A549 (cell line): ENCODE measurements around the gene DCTN3. TPM values are rescaled to one million over a fixed set of nuclear protein-coding genes. Genes with fewer than 3 reads are reported as not detected.

Source experiments
- ATAC-seq, 2 experiments: fragments of 200-7000 bp in 1 of 2; fragments of >200 bp in 1 of 2; cut with Nextera tagmentation in 1 of 2; cut with Tn5 transposase in 1 of 2; 3 replicates each; pipeline versions ENCODE4 v1.8.0 to v1.9.1; 2018 to 2020; ENCODE audit warnings: mild to moderate bottlenecking in 1 of 2, moderate library complexity in 1 of 2
- CTCF ChIA-PET: fragments of 300-600 bp; sonication (Branson Sonifier 250); formaldehyde crosslinking; extraction: SDS; loops from one replicate; lab custom pipeline; 2021; ENCODE audit warnings: antibody characterized with exemption, inconsistent platforms; lab: Yijun Ruan, JAX
- POLR2A ChIA-PET: fragments of 350-600 bp; formaldehyde crosslinking; extraction: SDS; loops from one replicate; lab custom pipeline; 2021; ENCODE audit warnings: antibody characterized with exemption, inconsistent platforms; lab: Yijun Ruan, JAX
- DNase-seq, 2 experiments: peaks; one replicate each; pipeline versions ENCODE4 v3.0.0 to v3.0.0-alpha.2; 2011 to 2016; ENCODE audit warnings: low read depth in 1 of 2, low spot score in 1 of 2
- FAIRE-seq: peaks from 2 replicates; lab custom pipeline; 2011; peaks lifted over from hg19 to GRCh38; lab: Jason Lieb, UNC
- H3K27ac ChIP-seq, 2 experiments: fragments of >200 bp; sonication (Bioruptor Twin); formaldehyde crosslinking; 3 replicates each; pipeline ENCODE4 v1.5.1; 2016 to 2017
- H3K4me1 ChIP-seq: fragments of >200 bp; sonication (Bioruptor Twin); formaldehyde crosslinking; 3 replicates; pipeline ENCODE4 v1.6.1; 2016
- H3K4me2 ChIP-seq: fragments of >200 bp; sonication (Bioruptor Twin); formaldehyde crosslinking; 3 replicates; pipeline ENCODE4 v1.6.1; 2016
- H3K4me3 ChIP-seq: fragments of >200 bp; sonication (Bioruptor Twin); formaldehyde crosslinking; 3 replicates; pipeline ENCODE4 v1.5.1; 2016
- H3K9me3 ChIP-seq: fragments of >200 bp; sonication (Bioruptor Twin); formaldehyde crosslinking; 3 replicates; pipeline ENCODE4 v1.6.1; 2016
- BCL3 ChIP-seq: fragments of >200 bp; sonication (Bioruptor Twin); formaldehyde crosslinking; IDR thresholded peaks from 3 replicates; pipeline ENCODE4 v1.6.1; 2016
- CBX2 ChIP-seq: fragments of 200-600 bp; sonication (generic); IDR thresholded peaks from 2 replicates; pipeline ENCODE4 v1.6.1; 2016; ENCODE audit warnings: low read depth, mild to moderate bottlenecking, borderline replicate concordance
- CEBPB ChIP-seq, 2 experiments: fragments of >200 bp in 1 of 2; sonication (Bioruptor Twin) in 1 of 2; formaldehyde crosslinking in 1 of 2; IDR thresholded peaks; 2 replicates each; pipeline ENCODE4 v1.6.1; 2012 to 2016
- FOXS1 ChIP-seq: fragments of 250-450 bp; sonication (Bioruptor Pico); IDR thresholded peaks from 2 replicates; pipeline ENCODE4 v1.5.0; 2020; ENCODE audit warnings: mild to moderate bottlenecking, moderate library complexity
- GATA3 ChIP-seq: IDR thresholded peaks from 2 replicates; pipeline ENCODE4 v1.6.1; 2012; ENCODE audit warnings: borderline replicate concordance
- HMGXB4 ChIP-seq: fragments of 250-450 bp; sonication (Bioruptor Pico); IDR thresholded peaks from 2 replicates; pipeline ENCODE4 v1.5.0; 2021; ENCODE audit warnings: mild to moderate bottlenecking, moderate library complexity, borderline replicate concordance
- HOXB13 ChIP-seq: fragments of 250-450 bp; sonication (Bioruptor Pico); IDR thresholded peaks from 2 replicates; pipeline ENCODE4 v1.5.0; 2020; ENCODE audit warnings: low read depth, mild to moderate bottlenecking, moderate library complexity
- HOXB5 ChIP-seq: fragments of 250-450 bp; sonication (Bioruptor Pico); IDR thresholded peaks from 2 replicates; pipeline ENCODE4 v1.5.0; 2020; ENCODE audit warnings: mild to moderate bottlenecking, moderate library complexity
- JUN ChIP-seq, 2 experiments: fragments of >200 bp; sonication (Bioruptor Twin); formaldehyde crosslinking; IDR thresholded peaks; 2 replicates in 1 of 2; 3 replicates in 1 of 2; pipeline ENCODE4 v1.6.1; 2016 to 2017
- MAFK ChIP-seq: fragments of 450-650 bp; IDR thresholded peaks from 2 replicates; pipeline ENCODE4 v1.6.1; 2014; ENCODE audit not compliant: partially characterized antibody
- MYC ChIP-seq: IDR thresholded peaks from 2 replicates; pipeline ENCODE4 v1.6.1; 2012; ENCODE audit warnings: mild to moderate bottlenecking, inconsistent platforms, low read length, improper control_type of control experiment, borderline replicate concordance
- POLR2A ChIP-seq: IDR thresholded peaks from 2 replicates; pipeline ENCODE4 v1.6.1; 2012; ENCODE audit warnings: mild to moderate bottlenecking, low read length
- RAD21 ChIP-seq, 2 experiments: fragments of >200 bp in 1 of 2; sonication (Bioruptor Twin) in 1 of 2; formaldehyde crosslinking in 1 of 2; IDR thresholded peaks in 1 of 2; conservative IDR thresholded peaks in 1 of 2; 2 replicates in 1 of 2; 3 replicates in 1 of 2; pipeline ENCODE4 v1.6.1; 2012 to 2018; ENCODE audit warnings: inconsistent platforms in 1 of 2
- REST ChIP-seq: fragments of 200-600 bp; sonication (generic); IDR thresholded peaks from 2 replicates; pipeline ENCODE4 v1.6.1; 2016; ENCODE audit warnings: antibody characterized with exemption, mild to moderate bottlenecking, moderate library complexity
- RFX5 ChIP-seq: fragments of 450-650 bp; IDR thresholded peaks from 2 replicates; pipeline ENCODE4 v1.7.1; 2014; ENCODE audit warnings: antibody characterized with exemption, mild to moderate bottlenecking, moderate library complexity
- SMC3 ChIP-seq: fragments of >200 bp; sonication (Bioruptor Twin); formaldehyde crosslinking; IDR thresholded peaks from 3 replicates; pipeline ENCODE4 v1.6.1; 2018; ENCODE audit warnings: inconsistent platforms
- TP53 ChIP-seq: fragments of 250-450 bp; sonication (Bioruptor Pico); IDR thresholded peaks from 2 replicates; pipeline ENCODE4 v1.5.0; 2021; ENCODE audit warnings: mild to moderate bottlenecking, moderate library complexity
- USF2 ChIP-seq: fragments of 450-650 bp; IDR thresholded peaks from 2 replicates; pipeline ENCODE4 v1.6.1; 2014; ENCODE audit warnings: antibody characterized with exemption
- ZC3H11A ChIP-seq: fragments of 450-650 bp; IDR thresholded peaks from 2 replicates; pipeline ENCODE4 v1.6.1; 2014; ENCODE audit warnings: antibody characterized with exemption, mild to moderate bottlenecking
- ZSCAN20 ChIP-seq: fragments of 250-450 bp; sonication (Bioruptor Pico); IDR thresholded peaks from 2 replicates; pipeline ENCODE4 v1.8.0; 2022; ENCODE audit warnings: mild to moderate bottlenecking, moderate library complexity
- WGBS: methylation state at CpG from one replicate; pipeline ENCODE4 v1.1.6; 2017; ENCODE audit errors: missing lambda C conversion rate; 5-methylcytosine and 5-hydroxymethylcytosine counted together
- polyA plus RNA-seq, 4 experiments: library from polyadenylated mRNA; depleted of rRNA in 3 of 4; stranded (reverse); fragments of >200 nt; fragmentation: RNase III in 1 of 4; extraction: RNeasy Plus Mini Kit Qiagen cat#74134 plus additional on column Dnase treatment in 1 of 4; gene quantifications; 2 replicates in 3 of 4; 3 replicates in 1 of 4; pipeline ENCODE4 v1.2.3, GENCODE V29; 2011 to 2017
- TF ChIP-seq, protein P1 (sequence below): fragments of 150-350 bp; IDR thresholded peaks from 2 replicates; pipeline ENCODE4 v1.6.1; 2014; ENCODE audit warnings: low read depth, mild to moderate bottlenecking, low read length
- TF ChIP-seq, protein P2 (sequence below): fragments of 250-450 bp; sonication (Bioruptor Pico); IDR thresholded peaks from 2 replicates; pipeline ENCODE4 v1.5.0; 2020; ENCODE audit warnings: low read depth, mild to moderate bottlenecking, moderate library complexity

DCTN3 gene
- polyA plus RNA-seq, 2 of the 4 experiments (the other 2 are of a cell fraction), result 74.3 to 92.9 TPM

DNA sequence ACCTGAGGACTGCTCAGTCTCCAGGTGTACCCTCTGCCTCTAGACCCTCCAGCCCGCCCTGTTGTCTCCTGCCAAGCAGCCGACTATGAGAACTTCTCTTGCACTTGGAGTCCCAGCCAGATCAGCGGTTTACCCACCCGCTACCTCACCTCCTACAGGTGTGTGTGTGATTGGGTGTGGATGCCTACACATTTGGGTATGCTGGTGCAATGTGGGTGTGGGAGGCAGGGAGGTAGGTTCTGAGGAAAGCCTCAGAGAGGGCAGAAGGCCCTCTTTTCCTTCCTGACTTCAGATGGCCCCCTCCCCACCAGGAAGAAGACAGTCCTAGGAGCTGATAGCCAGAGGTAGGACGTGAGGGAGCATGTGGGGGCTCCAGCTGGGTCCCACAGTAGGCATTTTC is 36.7 kb upstream of the DCTN3 start:
- no peak for ATAC-seq
- Histone ChIP-seq H3K9me3 (no peaks in the 10 kb centered on the region), H3K4me3 (no peak overlapping the region), H3K27ac (no peak overlapping the region), H3K4me2 (no peak overlapping the region), H3K4me1 (peaks cover 9% of the 10 kb centered on the region)
- TF ChIP-seq SMC3 (no peak), MAFK (no peak), RFX5 (no peak)
- ChIA-PET POLR2A (no interaction called here), CTCF (interaction anchor here (1.0 to 12.1 kb wide), 3 partner anchors 8 to 45 kb away, joined by 5 to 288 read pairs (median 21); partner anchors contain the start of genes GALT, IL11RA and SIGMAR1)
- WGBS, result 70% methylated on average over 5 of the region's 5 CpGs
- no peak for DNase-seq
- FAIRE-seq, result no peak

DNA sequence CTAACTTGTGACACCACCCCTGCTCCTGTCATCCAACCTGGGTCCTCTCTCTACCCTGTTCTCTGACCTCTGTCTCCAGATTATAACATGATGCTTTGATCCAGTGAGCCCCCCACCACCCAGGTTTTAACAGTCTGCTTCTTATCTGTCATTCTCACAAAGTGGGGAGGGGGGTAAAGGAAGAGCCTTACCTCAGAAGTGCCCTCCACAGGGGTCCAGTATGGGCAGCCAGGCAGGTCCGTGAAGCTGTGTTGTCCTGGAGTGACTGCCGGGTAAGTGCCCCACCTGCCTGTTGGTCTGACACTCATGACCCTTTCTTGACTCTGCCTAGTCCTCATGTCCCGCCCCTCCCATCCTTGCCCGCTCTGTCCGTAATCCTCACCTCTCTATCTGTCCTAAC is 35.1 kb upstream of the DCTN3 start:
- H3K9me3 ChIP-seq, result no peaks in the 10 kb centered on the region
- H3K4me3 ChIP-seq, result no peak overlapping the region
- TF ChIP-seq HOXB13 (no peak), JUN (IDR thresholded peaks at IDR 0.05) (no peak), USF2 (no peak), POLR2A (no peak), BCL3 (no peak), HMGXB4 (CRISPR knock-in tag) (no peak), HOXB5 (CRISPR knock-in tag) (no peak), TP53 (CRISPR knock-in tag) (no peak), GATA3 (no peak)
- TF ChIP-seq, protein P1, sequence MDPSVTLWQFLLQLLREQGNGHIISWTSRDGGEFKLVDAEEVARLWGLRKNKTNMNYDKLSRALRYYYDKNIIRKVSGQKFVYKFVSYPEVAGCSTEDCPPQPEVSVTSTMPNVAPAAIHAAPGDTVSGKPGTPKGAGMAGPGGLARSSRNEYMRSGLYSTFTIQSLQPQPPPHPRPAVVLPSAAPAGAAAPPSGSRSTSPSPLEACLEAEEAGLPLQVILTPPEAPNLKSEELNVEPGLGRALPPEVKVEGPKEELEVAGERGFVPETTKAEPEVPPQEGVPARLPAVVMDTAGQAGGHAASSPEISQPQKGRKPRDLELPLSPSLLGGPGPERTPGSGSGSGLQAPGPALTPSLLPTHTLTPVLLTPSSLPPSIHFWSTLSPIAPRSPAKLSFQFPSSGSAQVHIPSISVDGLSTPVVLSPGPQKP, result no peak
- H3K4me2 ChIP-seq, result no peak overlapping the region
- DNase-seq (no peak), ATAC-seq (no peak), FAIRE-seq (no peak)
- ChIA-PET CTCF (interaction anchor here (0.6 to 12.1 kb wide), 5 partner anchors 9 to 135 kb away, joined by 3 to 288 read pairs (median 3); partner anchors contain the start of genes CNTFR, GALT, IL11RA and SIGMAR1), POLR2A (interaction anchor here (0.7 kb wide), 1 partner anchor 16 kb away, joined by 6 read pairs; no protein-coding TSS in a partner anchor)
- 91% methylated on average over 4 of the region's 5 CpGs for WGBS
- H3K27ac ChIP-seq, result no peak overlapping the region
- H3K4me1 ChIP-seq, result peaks cover 17% of the 10 kb centered on the region

DNA sequence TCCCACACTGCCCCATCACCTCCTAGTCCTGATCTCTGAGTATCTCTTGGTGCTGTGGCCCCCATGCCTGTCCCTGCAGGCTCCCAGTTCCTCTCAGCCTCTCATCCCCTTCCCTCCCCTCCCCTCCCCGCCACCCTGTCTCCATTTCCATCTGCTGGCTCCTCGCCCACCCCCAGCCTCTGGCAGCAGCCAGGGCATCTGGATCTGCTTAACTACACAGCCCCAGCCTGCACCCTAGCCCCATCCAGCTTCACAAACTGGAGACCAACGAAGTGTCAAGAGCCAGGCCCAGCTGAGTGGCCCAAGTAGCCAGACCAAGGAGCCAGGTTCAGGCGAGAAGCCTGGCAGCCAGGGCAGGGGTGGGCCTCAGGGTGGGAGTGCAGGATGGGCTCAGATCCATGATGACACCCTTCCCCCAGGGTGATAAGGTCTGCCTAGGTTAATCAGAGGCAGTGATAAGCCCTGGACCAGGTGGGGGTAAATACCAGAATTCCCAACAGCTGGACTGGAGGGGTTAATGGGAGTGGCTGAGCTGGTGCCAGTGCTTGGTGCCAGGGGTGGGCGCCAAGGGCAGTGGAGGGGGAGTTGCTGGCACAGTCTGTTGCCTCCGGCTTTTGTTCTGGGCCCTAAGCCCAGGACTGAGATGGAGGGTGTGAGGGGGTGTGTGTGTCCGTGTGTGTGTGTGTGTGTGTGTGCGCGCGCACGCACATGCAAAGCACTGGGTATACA is 34.2 kb upstream of the DCTN3 start:
- ATAC-seq (no peak), DNase-seq (no peak), FAIRE-seq (no peak)
- no peak overlapping the region for H3K4me3 ChIP-seq
- H3K9me3 ChIP-seq, result no peaks in the 10 kb centered on the region
- ChIA-PET CTCF (interaction anchor here (1.0 to 22.6 kb wide), 3 partner anchors 7 to 17 kb away, joined by 3 to 288 read pairs (median 107); partner anchors contain the start of genes CCL27 and SIGMAR1), POLR2A (no interaction called here)
- 71% methylated on average over 9 of the region's 11 CpGs for WGBS
- peaks cover 17% of the 10 kb centered on the region for H3K4me1 ChIP-seq
- no peak overlapping the region for H3K27ac ChIP-seq
- no peak overlapping the region for H3K4me2 ChIP-seq
- TF ChIP-seq FOXS1 (CRISPR knock-in tag), result no peak
- TF ChIP-seq, protein P2, sequence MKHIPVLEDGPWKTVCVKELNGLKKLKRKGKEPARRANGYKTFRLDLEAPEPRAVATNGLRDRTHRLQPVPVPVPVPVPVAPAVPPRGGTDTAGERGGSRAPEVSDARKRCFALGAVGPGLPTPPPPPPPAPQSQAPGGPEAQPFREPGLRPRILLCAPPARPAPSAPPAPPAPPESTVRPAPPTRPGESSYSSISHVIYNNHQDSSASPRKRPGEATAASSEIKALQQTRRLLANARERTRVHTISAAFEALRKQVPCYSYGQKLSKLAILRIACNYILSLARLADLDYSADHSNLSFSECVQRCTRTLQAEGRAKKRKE (CRISPR knock-in tag), result no peak
- no peak for TF ChIP-seq RFX5
- TF ChIP-seq CBX2, result no peak
- no peak for TF ChIP-seq MAFK
- TF ChIP-seq RAD21 (conservative IDR thresholded peaks at IDR 0.05 in 1 of 2, IDR thresholded peaks at IDR 0.05 in 1 of 2), result no peak
- TF ChIP-seq CEBPB (IDR thresholded peaks at IDR 0.05), result no peak
- TF ChIP-seq REST, result no peak
- no peak for TF ChIP-seq ZSCAN20 (CRISPR knock-in tag)
- no peak for TF ChIP-seq MYC
- TF ChIP-seq HOXB5 (CRISPR knock-in tag), result no peak
- TF ChIP-seq POLR2A, result no peak
- TF ChIP-seq ZC3H11A, result no peak
